Suprapubic skin (tissue), 4 donors: ENCODE data around the gene SEMA3A. TPM values are rescaled to one million over a fixed set of nuclear protein-coding genes. Genes with fewer than 3 reads are reported as not detected.

Experiments
- DNase-seq, 2 donors: peaks; one replicate each; pipeline ENCODE4 v3.0.0-alpha.2; 2019; ENCODE audit warnings: low spot score in 2 of 2
- H3K27ac ChIP-seq: fragments of 200-600 bp; sonication (generic); one replicate; pipeline ENCODE4 v1.5.1; 2019
- H3K27me3 ChIP-seq: fragments of 200-600 bp; sonication (generic); one replicate; pipeline ENCODE4 v1.5.1; 2019
- H3K36me3 ChIP-seq: fragments of 200-600 bp; sonication (generic); one replicate; pipeline ENCODE4 v1.5.1; 2019
- H3K4me1 ChIP-seq: fragments of 200-600 bp; sonication (generic); one replicate; pipeline ENCODE4 v1.5.1; 2019
- H3K4me3 ChIP-seq: fragments of 200-600 bp; sonication (generic); one replicate; pipeline ENCODE4 v1.5.1; 2019; ENCODE audit warnings: mild to moderate bottlenecking
- H3K9me3 ChIP-seq: fragments of 200-600 bp; sonication (generic); one replicate; pipeline ENCODE4 v1.5.1; 2019
- CTCF ChIP-seq, 2 donors: fragments of 200-600 bp in 1 of 2; fragments of 450-650 bp in 1 of 2; sonication (generic) in 1 of 2; IDR thresholded peaks; one replicate each; pipeline ENCODE4 v1.5.1; 2016 to 2019; ENCODE audit warnings: antibody characterized with exemption in 2 of 2, mild to moderate bottlenecking in 1 of 2, moderate library complexity in 1 of 2
- EP300 ChIP-seq: sonication (generic); formaldehyde crosslinking; IDR thresholded peaks from one replicate; pipeline ENCODE4 v1.6.1; 2017; ENCODE audit warnings: antibody characterized with exemption
- POLR2A ChIP-seq, 2 donors: fragments of 450-650 bp; IDR thresholded peaks; one replicate each; pipeline ENCODE4 v1.6.1; 2017; ENCODE audit warnings: antibody characterized with exemption in 2 of 2, mild to moderate bottlenecking in 2 of 2, moderate library complexity in 2 of 2
- POLR2AphosphoS5 ChIP-seq, 3 donors: sonication (generic); formaldehyde crosslinking; IDR thresholded peaks; one replicate each; pipeline ENCODE4 v1.6.1; 2017; ENCODE audit warnings: antibody characterized with exemption in 3 of 3
- WGBS: methylation state at CpG from one replicate; pipeline ENCODE4 v1.1.5; 2018; 5-methylcytosine and 5-hydroxymethylcytosine counted together
- total RNA-seq, 4 donors: library from RNA; depleted of rRNA; stranded (reverse); fragments of >200 nt; gene quantifications; one replicate each; pipeline ENCODE4 v1.1.0, GENCODE V29; 2016

The SEMA3A gene
- total RNA-seq, 4 donors from 2014 or later, result 1.1 to 7.3 (median 3.2) TPM

- Histone ChIP-seq H3K4me1 (no peaks in the 10 kb centered on the region), H3K27me3 (no peaks in the 10 kb centered on the region), H3K27ac (no peak overlapping the region), H3K9me3 (no peaks in the 10 kb centered on the region), H3K4me3 (no peak overlapping the region), H3K36me3 (no peaks in the 10 kb centered on the region)
- no peak for TF ChIP-seq POLR2AphosphoS5 (IDR thresholded peaks at IDR 0.05)
- no peak for TF ChIP-seq CTCF (IDR thresholded peaks at IDR 0.05)
- TF ChIP-seq EP300, result no peak
- TF ChIP-seq POLR2A (IDR thresholded peaks at IDR 0.05), result no peak
- DNase-seq, result no peak
Observed at GRCh38 chr7:83970081-83970480, 224.5 kb downstream of the SEMA3A start.

GRCh38 chr7:83964318-83964717 lies 230.3 kb downstream of the SEMA3A start:
- TF ChIP-seq EP300 (no peak), CTCF (IDR thresholded peaks at IDR 0.05) (no peak), POLR2AphosphoS5 (IDR thresholded peaks at IDR 0.05) (no peak), POLR2A (IDR thresholded peaks at IDR 0.05) (no peak)
- Histone ChIP-seq H3K4me1 (no peaks in the 10 kb centered on the region), H3K27me3 (no peaks in the 10 kb centered on the region), H3K36me3 (no peaks in the 10 kb centered on the region), H3K9me3 (no peaks in the 10 kb centered on the region), H3K27ac (no peak overlapping the region), H3K4me3 (no peak overlapping the region)
- DNase-seq, result no peak

- no peaks in the 10 kb centered on the region for H3K4me1 ChIP-seq
- H3K4me3 ChIP-seq, result no peak overlapping the region
- DNase-seq, result no peak
Observed at GRCh38 chr7:83957333-83957732, 237.3 kb downstream of the SEMA3A start.

GRCh38 chr7:83956104-83956503 lies 238.5 kb downstream of the SEMA3A start:
- H3K4me3 ChIP-seq, result no peak overlapping the region
- H3K4me1 ChIP-seq, result no peaks in the 10 kb centered on the region
- no peaks in the 10 kb centered on the region for H3K27me3 ChIP-seq
- no peak for DNase-seq
- H3K9me3 ChIP-seq, result no peaks in the 10 kb centered on the region
- whole genome bisulfite sequencing, result 71% methylated on average over 2 of the region's 2 CpGs
- no peak overlapping the region for H3K27ac ChIP-seq
- H3K36me3 ChIP-seq, result no peaks in the 10 kb centered on the region
- no peak for TF ChIP-seq CTCF (IDR thresholded peaks at IDR 0.05)
- no peak for TF ChIP-seq EP300

More at GRCh38 chr7:83957333-83957732, 237.3 kb downstream of the SEMA3A start:
- no peak for TF ChIP-seq EP300
- H3K36me3 ChIP-seq, result no peaks in the 10 kb centered on the region
- 33% methylated on average over 3 of the region's 3 CpGs for WGBS
- no peak overlapping the region for H3K27ac ChIP-seq
- H3K27me3 ChIP-seq, result no peaks in the 10 kb centered on the region
- no peaks in the 10 kb centered on the region for H3K9me3 ChIP-seq

- no peak for TF ChIP-seq EP300
- no peak for TF ChIP-seq POLR2AphosphoS5 (IDR thresholded peaks at IDR 0.05)
- TF ChIP-seq POLR2A (IDR thresholded peaks at IDR 0.05), result no peak
- TF ChIP-seq CTCF (IDR thresholded peaks at IDR 0.05), result no peak
Observed at GRCh38 chr7:83952236-83952635, 242.4 kb downstream of the SEMA3A start.

GRCh38 chr7:83947260-83947659 lies 247.3 kb downstream of the SEMA3A start:
- H3K9me3 ChIP-seq, result no peaks in the 10 kb centered on the region
- DNase-seq, result no peak
- no peaks in the 10 kb centered on the region for H3K4me1 ChIP-seq
- H3K27ac ChIP-seq, result no peak overlapping the region
- no peaks in the 10 kb centered on the region for H3K27me3 ChIP-seq
- TF ChIP-seq CTCF (IDR thresholded peaks at IDR 0.05) (peak in 1 of 2 donors; percentile 28), EP300 (no peak)
- WGBS, result 74% methylated on average over 2 of the region's 2 CpGs
- no peak overlapping the region for H3K4me3 ChIP-seq
- no peaks in the 10 kb centered on the region for H3K36me3 ChIP-seq

More at GRCh38 chr7:83952236-83952635, 242.4 kb downstream of the SEMA3A start:
- 79% methylated on average over 2 of the region's 2 CpGs for WGBS
- Histone ChIP-seq H3K27ac (no peak overlapping the region), H3K4me1 (no peaks in the 10 kb centered on the region), H3K36me3 (no peaks in the 10 kb centered on the region), H3K27me3 (no peaks in the 10 kb centered on the region), H3K4me3 (no peak overlapping the region), H3K9me3 (no peaks in the 10 kb centered on the region)
- no peak for DNase-seq
